IMR-90 (cell line): ENCODE measurements around the gene FTO. TPM values are rescaled to one million over a fixed set of nuclear protein-coding genes. Genes with fewer than 3 reads are reported as not detected.

Experiments
- ATAC-seq: fragments of 200-7000 bp; cut with Tn5 transposase; 2 replicates; pipeline ENCODE4 v1.9.1; 2020; ENCODE audit warnings: low read depth, mild to moderate bottlenecking, moderate library complexity
- BruUV-seq: library from RNA; stranded (reverse); fragments of 400-500 nt; replicated peaks from 2 replicates; lab custom pipeline; 2021; lab: Mats Ljungman, UMichigan
- CTCF ChIA-PET: fragments of 300-600 bp; formaldehyde crosslinking; extraction: SDS; loops from one replicate; lab custom pipeline; 2021; ENCODE audit warnings: antibody characterized with exemption; lab: Yijun Ruan, JAX
- POLR2A ChIA-PET: fragments of 300-600 bp; sonication (Branson Sonifier 250); formaldehyde crosslinking; loops from one replicate; lab custom pipeline; 2022; ENCODE audit warnings: antibody characterized with exemption; ENCODE audit not compliant: unreplicated experiment; lab: Charles Lee
- DNase-seq: peaks from one replicate; pipeline ENCODE4 v3.0.0; 2013
- H2AFZ ChIP-seq: replicated peaks from 2 replicates; pipeline ENCODE3; 2013; ENCODE audit warnings: low read length, mild to moderate bottlenecking; ENCODE audit not compliant: poor library complexity
- H2AK5ac ChIP-seq: 2 replicates; pipeline ENCODE4 v1.6.1; 2013; ENCODE audit warnings: low read depth, low read length, inconsistent platforms
- H2AK9ac ChIP-seq: replicated peaks from 2 replicates; pipeline ENCODE3; 2013; ENCODE audit warnings: mild to moderate bottlenecking, low read depth, low read length, moderate library complexity; ENCODE audit not compliant: poor library complexity
- H2BK120ac ChIP-seq: 2 replicates; pipeline ENCODE4 v1.6.1; 2013; ENCODE audit warnings: low read depth, low read length, inconsistent platforms
- H2BK15ac ChIP-seq: 3 replicates; pipeline ENCODE4 v1.6.1; 2013; ENCODE audit warnings: low read depth, low read length, inconsistent platforms
- H2BK20ac ChIP-seq: 2 replicates; pipeline ENCODE4 v1.6.1; 2013; ENCODE audit warnings: low read depth, mild to moderate bottlenecking, inconsistent platforms, low read length, moderate library complexity
- H2BK5ac ChIP-seq: 2 replicates; pipeline ENCODE4 v1.6.1; 2013; ENCODE audit warnings: mild to moderate bottlenecking, low read depth, low read length, inconsistent platforms; ENCODE audit not compliant: poor library complexity, severe bottlenecking
- H3K14ac ChIP-seq: replicated peaks from 2 replicates; pipeline ENCODE4 v1.6.1; 2013; ENCODE audit warnings: low read depth, low read length, inconsistent platforms
- H3K18ac ChIP-seq: 2 replicates; pipeline ENCODE4 v1.6.1; 2013; ENCODE audit warnings: low read depth, low read length, control low read depth
- H3K23ac ChIP-seq: 2 replicates; pipeline ENCODE4 v1.6.1; 2013; ENCODE audit warnings: low read depth, low read length, inconsistent platforms
- H3K27ac ChIP-seq: 2 replicates; pipeline ENCODE4 v1.5.1; 2013; ENCODE audit warnings: mild to moderate bottlenecking, control low read depth, low read length; ENCODE audit not compliant: insufficient read depth
- H3K27me3 ChIP-seq: 2 replicates; pipeline ENCODE4 v1.6.1; 2013; ENCODE audit warnings: low read length; ENCODE audit not compliant: control insufficient read depth, insufficient read depth
- H3K36me3 ChIP-seq: 2 replicates; pipeline ENCODE4 v1.6.1; 2013; ENCODE audit warnings: low read length, mixed read lengths; ENCODE audit not compliant: control insufficient read depth, insufficient read depth
- H3K4ac ChIP-seq: 2 replicates; pipeline ENCODE4 v1.6.1; 2013; ENCODE audit warnings: low read depth, low read length, inconsistent platforms
- H3K4me1 ChIP-seq: 2 replicates; pipeline ENCODE4 v1.6.1; 2013; ENCODE audit warnings: low read length, mixed read lengths; ENCODE audit not compliant: control insufficient read depth, insufficient read depth
- H3K4me2 ChIP-seq: 2 replicates; pipeline ENCODE4 v1.6.1; 2013; ENCODE audit warnings: low read depth, mild to moderate bottlenecking, control low read depth, low read length, moderate library complexity
- H3K4me3 ChIP-seq: 2 replicates; pipeline ENCODE4 v1.5.1; 2013; ENCODE audit warnings: low read depth, mild to moderate bottlenecking, control low read depth, low read length, moderate library complexity; ENCODE audit not compliant: insufficient read depth
- H3K56ac ChIP-seq: 2 replicates; pipeline ENCODE4 v1.6.1; 2013; ENCODE audit warnings: low read length, inconsistent platforms; ENCODE audit not compliant: insufficient read depth; ENCODE audit errors: extremely low read depth
- H3K79me1 ChIP-seq, 2 experiments: 2 replicates each; pipeline ENCODE4 v1.6.1; 2013; ENCODE audit warnings: low read length in 2 of 2, inconsistent platforms in 1 of 2, low read depth in 1 of 2
- H3K9ac ChIP-seq: 2 replicates; pipeline ENCODE4 v1.6.1; 2013; ENCODE audit warnings: low read depth, low read length, control low read depth
- H3K9me1 ChIP-seq: 2 replicates; pipeline ENCODE4 v1.6.1; 2013; ENCODE audit warnings: low read length, inconsistent platforms; ENCODE audit not compliant: insufficient read depth
- H3K9me3 ChIP-seq: 2 replicates; pipeline ENCODE4 v1.6.1; 2013; ENCODE audit warnings: low read length; ENCODE audit not compliant: control insufficient read depth, insufficient read depth
- H4K20me1 ChIP-seq: 2 replicates; pipeline ENCODE4 v1.6.1; 2013; ENCODE audit warnings: low read length, inconsistent platforms; ENCODE audit not compliant: insufficient read depth
- H4K5ac ChIP-seq: 2 replicates; pipeline ENCODE4 v1.6.1; 2013; ENCODE audit warnings: mild to moderate bottlenecking, low read depth, low read length, control low read depth
- H4K8ac ChIP-seq, 2 experiments: 2 replicates each; pipeline ENCODE4 v1.6.1; 2013; ENCODE audit warnings: low read depth in 2 of 2, low read length in 2 of 2, control low read depth in 1 of 2, inconsistent platforms in 1 of 2
- H4K91ac ChIP-seq: 2 replicates; pipeline ENCODE4 v1.6.1; 2013; ENCODE audit warnings: low read depth, low read length, inconsistent platforms; ENCODE audit not compliant: insufficient read depth
- BHLHE40 ChIP-seq: fragments of 150-350 bp; IDR thresholded peaks from 2 replicates; pipeline ENCODE4 v1.6.1; 2016; ENCODE audit warnings: mild to moderate bottlenecking, low read depth, low read length
- CEBPB ChIP-seq: IDR thresholded peaks from 2 replicates; pipeline ENCODE4 v1.6.1; 2012; ENCODE audit warnings: low read depth, low read length, improper control_type of control experiment
- CHD1 ChIP-seq: IDR thresholded peaks from 2 replicates; pipeline ENCODE4 v1.6.1; 2012; ENCODE audit warnings: low read depth, low read length, improper control_type of control experiment
- FOS ChIP-seq: fragments of 150-350 bp; IDR thresholded peaks from 2 replicates; pipeline ENCODE4 v1.6.1; 2016; ENCODE audit warnings: low read depth, low read length
- MAFK ChIP-seq: IDR thresholded peaks from 2 replicates; pipeline ENCODE4 v1.6.1; 2012; ENCODE audit warnings: low read depth, low read length, improper control_type of control experiment
- MAZ ChIP-seq: IDR thresholded peaks from 2 replicates; pipeline ENCODE4 v1.6.1; 2012; ENCODE audit warnings: low read depth, mild to moderate bottlenecking, low read length, improper control_type of control experiment, moderate library complexity, borderline replicate concordance
- MXI1 ChIP-seq: IDR thresholded peaks from 2 replicates; pipeline ENCODE4 v1.6.1; 2012; ENCODE audit warnings: low read depth, mild to moderate bottlenecking, low read length, moderate library complexity, borderline replicate concordance
- NFE2L2 ChIP-seq: fragments of 150-350 bp; IDR thresholded peaks from 2 replicates; pipeline ENCODE4 v1.6.1; 2016; ENCODE audit warnings: low read depth, mild to moderate bottlenecking, low read length
- POLR2A ChIP-seq: IDR thresholded peaks from 2 replicates; pipeline ENCODE4 v1.6.1; 2012; ENCODE audit warnings: mild to moderate bottlenecking, low read depth, low read length
- RAD21 ChIP-seq: IDR thresholded peaks from 2 replicates; pipeline ENCODE4 v1.6.1; 2012; ENCODE audit warnings: low read length, improper control_type of control experiment
- RCOR1 ChIP-seq: IDR thresholded peaks from 2 replicates; pipeline ENCODE4 v1.6.1; 2012; ENCODE audit warnings: mild to moderate bottlenecking, low read length, improper control_type of control experiment; ENCODE audit not compliant: insufficient replicate concordance
- RFX5 ChIP-seq: IDR thresholded peaks from 2 replicates; pipeline ENCODE4 v1.8.0; 2012; ENCODE audit warnings: low read depth, mild to moderate bottlenecking, low read length, moderate library complexity
- SMC3 ChIP-seq: fragments of 150-350 bp; IDR thresholded peaks from 2 replicates; pipeline ENCODE4 v1.6.1; 2016; ENCODE audit warnings: low read depth, mild to moderate bottlenecking, antibody characterized with exemption, low read length, moderate library complexity
- WGBS, 2 experiments: methylation state at CpG; one replicate each; pipeline versions ENCODE4 v1.1.5 to v1.1.7; 2013; ENCODE audit warnings: missing lambda C conversion rate in 2 of 2; ENCODE audit not compliant: insufficient read length in 1 of 2; ENCODE audit errors: extremely low coverage in 2 of 2; 5-methylcytosine and 5-hydroxymethylcytosine counted together
- dilution Hi-C: fragments of 300-500 bp; cut with HindIII; formaldehyde crosslinking; loops from one replicate; pipeline ENCODE4 v1.14.3; 2018; ENCODE audit warnings: low sequenced_read_pairs; ENCODE audit not compliant: unreplicated experiment
- in situ Hi-C: fragments of 300-500 bp; cut with MboI; formaldehyde crosslinking; loops from 3 replicates; pipeline ENCODE4 v1.14.3; 2019; ENCODE audit warnings: low sequenced_read_pairs, inconsistent platforms, mixed read lengths
- intact Hi-C: fragments of 100-400 bp; cut with micrococcal nuclease; formaldehyde crosslinking; loops from 2 replicates; pipeline ENCODE4 v1.10.0; 2022
- polyA plus RNA-seq, 3 experiments: library from polyadenylated mRNA; depleted of rRNA; stranded (reverse); fragments of >200 nt; gene quantifications; 2 replicates each; pipeline ENCODE4 v1.2.3, GENCODE V29; 2012; ENCODE audit warnings: low replicate concordance in 1 of 3
- total RNA-seq: library from RNA; depleted of rRNA; stranded (reverse); fragments of >200 nt; gene quantifications from 2 replicates; pipeline ENCODE4 v1.2.3, GENCODE V29; 2012
- TF ChIP-seq, protein P1 (sequence below): fragments of 150-350 bp; IDR thresholded peaks from 2 replicates; pipeline ENCODE4 v1.6.1; 2016; ENCODE audit warnings: low read depth, mild to moderate bottlenecking, low read length, moderate library complexity, borderline replicate concordance
- TF ChIP-seq, protein P2 (sequence below): conservative IDR thresholded peaks from 2 replicates; pipeline ENCODE4 v1.5.1; 2012; ENCODE audit warnings: mild to moderate bottlenecking, low read depth, low read length, improper control_type of control experiment
- TF ChIP-seq, protein P3 (sequence below): fragments of 150-350 bp; IDR thresholded peaks from 2 replicates; pipeline ENCODE4 v1.6.1; 2017; ENCODE audit warnings: mild to moderate bottlenecking, antibody characterized with exemption, low read length, low read depth

FTO gene
- total and polyA plus RNA-seq, 2 of the 4 experiments (the other 2 are of a cell fraction), result 70.3 to 132 TPM

GRCh38 chr16:54073356-54073755, 369.4 kb downstream of the FTO start:
- no CpG with 5 or more reads among the region's 3 CpGs for WGBS, 2 experiments
- CTCF ChIA-PET, result interaction anchor here (0.6 kb wide), 1 partner anchor 9 kb away, joined by 3 read pairs; no protein-coding TSS in a partner anchor

More at GRCh38 chr16:54073356-54073755, 369.4 kb downstream of the FTO start:
- H3K27me3 ChIP-seq, result no peaks in the 10 kb centered on the region
- TF ChIP-seq, protein P1, sequence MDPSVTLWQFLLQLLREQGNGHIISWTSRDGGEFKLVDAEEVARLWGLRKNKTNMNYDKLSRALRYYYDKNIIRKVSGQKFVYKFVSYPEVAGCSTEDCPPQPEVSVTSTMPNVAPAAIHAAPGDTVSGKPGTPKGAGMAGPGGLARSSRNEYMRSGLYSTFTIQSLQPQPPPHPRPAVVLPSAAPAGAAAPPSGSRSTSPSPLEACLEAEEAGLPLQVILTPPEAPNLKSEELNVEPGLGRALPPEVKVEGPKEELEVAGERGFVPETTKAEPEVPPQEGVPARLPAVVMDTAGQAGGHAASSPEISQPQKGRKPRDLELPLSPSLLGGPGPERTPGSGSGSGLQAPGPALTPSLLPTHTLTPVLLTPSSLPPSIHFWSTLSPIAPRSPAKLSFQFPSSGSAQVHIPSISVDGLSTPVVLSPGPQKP, result no peak
- TF ChIP-seq MAZ (no peak), CHD1 (no peak), RAD21 (no peak), SMC3 (no peak), MAFK (no peak), NFE2L2 (no peak), CEBPB (no peak), RCOR1 (no peak), MXI1 (no peak), BHLHE40 (no peak), RFX5 (no peak), POLR2A (no peak), FOS (no peak)
- TF ChIP-seq, protein P2, sequence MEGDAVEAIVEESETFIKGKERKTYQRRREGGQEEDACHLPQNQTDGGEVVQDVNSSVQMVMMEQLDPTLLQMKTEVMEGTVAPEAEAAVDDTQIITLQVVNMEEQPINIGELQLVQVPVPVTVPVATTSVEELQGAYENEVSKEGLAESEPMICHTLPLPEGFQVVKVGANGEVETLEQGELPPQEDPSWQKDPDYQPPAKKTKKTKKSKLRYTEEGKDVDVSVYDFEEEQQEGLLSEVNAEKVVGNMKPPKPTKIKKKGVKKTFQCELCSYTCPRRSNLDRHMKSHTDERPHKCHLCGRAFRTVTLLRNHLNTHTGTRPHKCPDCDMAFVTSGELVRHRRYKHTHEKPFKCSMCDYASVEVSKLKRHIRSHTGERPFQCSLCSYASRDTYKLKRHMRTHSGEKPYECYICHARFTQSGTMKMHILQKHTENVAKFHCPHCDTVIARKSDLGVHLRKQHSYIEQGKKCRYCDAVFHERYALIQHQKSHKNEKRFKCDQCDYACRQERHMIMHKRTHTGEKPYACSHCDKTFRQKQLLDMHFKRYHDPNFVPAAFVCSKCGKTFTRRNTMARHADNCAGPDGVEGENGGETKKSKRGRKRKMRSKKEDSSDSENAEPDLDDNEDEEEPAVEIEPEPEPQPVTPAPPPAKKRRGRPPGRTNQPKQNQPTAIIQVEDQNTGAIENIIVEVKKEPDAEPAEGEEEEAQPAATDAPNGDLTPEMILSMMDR, result no peak
- TF ChIP-seq, protein P3, sequence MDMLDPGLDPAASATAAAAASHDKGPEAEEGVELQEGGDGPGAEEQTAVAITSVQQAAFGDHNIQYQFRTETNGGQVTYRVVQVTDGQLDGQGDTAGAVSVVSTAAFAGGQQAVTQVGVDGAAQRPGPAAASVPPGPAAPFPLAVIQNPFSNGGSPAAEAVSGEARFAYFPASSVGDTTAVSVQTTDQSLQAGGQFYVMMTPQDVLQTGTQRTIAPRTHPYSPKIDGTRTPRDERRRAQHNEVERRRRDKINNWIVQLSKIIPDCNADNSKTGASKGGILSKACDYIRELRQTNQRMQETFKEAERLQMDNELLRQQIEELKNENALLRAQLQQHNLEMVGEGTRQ, result no peak
- in situ Hi-C loops, result no loop called here
- H3K36me3 ChIP-seq, result no peaks in the 10 kb centered on the region
- no peaks in the 10 kb centered on the region for H4K20me1 ChIP-seq
- H3K27ac ChIP-seq, result no peak overlapping the region
- no peak overlapping the region for H2AK9ac ChIP-seq
- peaks cover 5% of the 10 kb centered on the region; the same call in 1 of the 2 replicates for H3K9me1 ChIP-seq
- POLR2A ChIA-PET, result no interaction called here
- H3K4me3 ChIP-seq, result no peak overlapping the region
- H2BK15ac ChIP-seq, result no peak overlapping the region
- peaks cover 3% of the 10 kb centered on the region; the same call in 1 of the 2 replicates for H3K4me1 ChIP-seq
- intact Hi-C loops, result no loop called here
- H2BK20ac ChIP-seq, result no peak overlapping the region
- no peak overlapping the region for H4K91ac ChIP-seq
- H4K5ac ChIP-seq, result no peak overlapping the region
- dilution Hi-C loops, result no loop called here
- no peak overlapping the region for H3K14ac ChIP-seq
- no peak overlapping the region for H3K9ac ChIP-seq
- no peak overlapping the region for H3K4me2 ChIP-seq
- no TSS peak for BruUV-seq
- no peak overlapping the region for H2AFZ ChIP-seq
- H3K4ac ChIP-seq, result no peak overlapping the region
- no peak overlapping the region for H2AK5ac ChIP-seq
- no peak overlapping the region for H3K23ac ChIP-seq
- H3K56ac ChIP-seq, result no peak overlapping the region
- peaks cover 0 to 4% of the 10 kb centered on the region in 2 experiments; a peak in 1 of 4 replicates for H3K79me1 ChIP-seq
- H3K18ac ChIP-seq, result no peak overlapping the region
- no peaks in the 10 kb centered on the region for H3K9me3 ChIP-seq
- H4K8ac ChIP-seq, result no peak overlapping the region
- no peak for DNase-seq
- no peak overlapping the region for H2BK120ac ChIP-seq
- no peak for ATAC-seq
- no peak overlapping the region for H2BK5ac ChIP-seq
